ENCODE results near the gene C9orf152.
"Not testable (repeated sequence)": the region's sequence is repeated elsewhere in the genome, so short reads cannot be mapped to it uniquely, and the experiment has no call there.

Gene C9orf152

GRCh38 chr9:110214586-110215355, 6.8 kb upstream of the C9orf152 start:
- no peak for DNase-seq (ENCODE audit: low read depth in 2 of 2)

- DNase-seq (ENCODE audit: low read depth in 2 of 2): no peak
These were observed 6.1 kb upstream of the C9orf152 start for GRCh38 chr9:110214090-110214489.

DNA sequence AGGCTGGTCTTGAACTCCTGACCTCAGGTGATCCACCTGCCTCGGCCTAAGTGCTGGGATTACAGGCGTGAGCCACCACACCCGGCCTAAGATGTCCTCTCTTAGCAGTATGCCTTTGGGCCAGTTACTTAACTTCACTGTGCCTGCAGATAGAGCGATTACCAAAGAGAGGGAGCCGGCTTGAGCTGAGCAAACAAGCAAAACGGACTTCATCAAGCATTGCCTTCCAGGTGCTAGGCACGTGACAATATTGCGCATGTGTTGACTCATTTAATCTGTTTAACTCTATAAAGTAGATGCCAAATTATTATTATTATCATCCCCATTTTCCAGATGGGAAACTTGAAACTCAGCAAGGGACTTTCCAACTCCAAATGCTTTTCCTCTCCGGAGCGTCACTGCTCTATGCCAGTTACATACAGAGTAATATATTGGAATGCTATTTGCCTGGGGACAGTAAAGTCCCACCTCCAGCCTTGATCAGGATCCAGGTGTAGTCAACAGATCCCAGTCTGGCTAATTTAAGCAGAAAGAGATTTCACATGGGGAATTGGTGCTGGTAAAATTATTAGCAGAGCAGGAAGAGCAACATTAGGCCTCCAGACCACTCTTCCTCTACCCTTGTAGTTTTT, 5.6 kb upstream of the C9orf152 start:
- no peak for DNase-seq (ENCODE audit: low read depth in 2 of 2)

GRCh38 chr9:110207071-110207641, 803 bp downstream of the C9orf152 start:
- DNase-seq (ENCODE audit: low read depth in 2 of 2): no peak

- DNase-seq (ENCODE audit: low read depth in 2 of 2): no peak
These were observed 1.6 kb downstream of the C9orf152 start for GRCh38 chr9:110206389-110206788.

- DNase-seq (ENCODE audit: low read depth in 2 of 2): not testable (repeated sequence)
These were observed 2.3 kb downstream of the C9orf152 start for GRCh38 chr9:110205612-110206011.

DNA sequence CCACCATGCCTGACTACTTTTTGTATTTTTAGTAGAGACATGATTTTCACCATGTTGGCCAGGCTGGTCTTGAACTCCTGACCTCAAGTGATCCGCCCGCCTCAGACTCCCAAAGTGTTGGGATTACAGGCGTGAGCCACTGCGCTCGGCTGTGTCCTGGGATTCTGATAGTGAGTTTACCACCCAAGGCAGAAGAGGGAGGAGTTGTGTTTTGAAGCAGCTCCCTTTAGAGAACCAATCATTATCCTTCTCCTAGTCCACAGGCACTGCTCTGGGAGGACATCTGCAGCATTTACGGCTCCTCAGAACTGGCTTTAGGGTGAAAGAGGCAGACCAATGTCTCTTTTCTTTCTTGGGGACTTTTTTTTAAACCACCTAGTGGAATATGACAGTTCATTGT, 5.7 kb downstream of the C9orf152 start:
- DNase-seq (ENCODE audit: low read depth in 2 of 2): no peak

DNA sequence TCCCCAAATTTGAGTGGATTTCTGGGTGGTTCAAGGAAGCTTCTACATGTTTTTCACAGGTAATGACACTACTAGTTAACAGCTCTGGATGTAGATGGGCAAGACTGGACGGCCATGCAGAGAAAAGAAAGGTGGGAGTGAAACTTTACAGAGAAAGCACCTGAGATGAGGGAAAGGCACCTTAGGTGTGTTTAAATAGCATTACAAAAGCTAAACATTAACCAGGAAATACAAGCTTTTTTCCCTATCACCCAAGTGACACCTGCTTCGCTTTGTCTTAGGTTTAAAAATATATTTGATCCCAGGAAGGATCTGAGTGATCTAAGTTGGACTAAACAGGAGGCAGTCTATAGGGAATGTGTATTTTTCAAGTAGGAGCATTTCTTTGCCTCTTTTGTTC, 8.3 kb downstream of the C9orf152 start:
- DNase-seq (ENCODE audit: low read depth in 2 of 2): no peak

GRCh38 chr9:110198357-110198756, 9.6 kb downstream of the C9orf152 start:
- no peak for DNase-seq (ENCODE audit: low read depth in 2 of 2)

GRCh38 chr9:110197330-110198187, 10.4 kb downstream of the C9orf152 start:
- no peak for DNase-seq (ENCODE audit: low read depth in 2 of 2)

DNA sequence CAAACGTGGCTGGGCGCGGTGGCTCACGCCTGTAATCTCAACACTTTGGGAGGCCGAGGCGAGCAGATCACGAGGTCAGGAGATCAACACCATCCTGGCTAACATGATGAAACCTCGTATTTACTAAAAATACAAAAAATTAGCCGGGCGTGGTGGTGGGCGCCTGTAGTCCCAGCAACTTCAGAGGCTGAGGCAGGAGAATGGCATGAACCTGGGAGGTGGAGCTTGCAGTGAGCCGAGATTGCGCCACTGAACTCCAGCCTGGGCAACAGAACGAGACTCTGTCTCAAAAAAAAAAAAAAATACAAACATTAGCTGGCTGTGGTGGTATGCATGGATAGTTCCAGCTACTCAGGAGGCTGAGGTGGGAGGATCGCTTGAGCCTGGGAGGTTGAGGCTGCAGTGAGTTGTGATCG, 11.9 kb downstream of the C9orf152 start:
- not testable (repeated sequence) for DNase-seq (ENCODE audit: low read depth in 2 of 2)

DNA sequence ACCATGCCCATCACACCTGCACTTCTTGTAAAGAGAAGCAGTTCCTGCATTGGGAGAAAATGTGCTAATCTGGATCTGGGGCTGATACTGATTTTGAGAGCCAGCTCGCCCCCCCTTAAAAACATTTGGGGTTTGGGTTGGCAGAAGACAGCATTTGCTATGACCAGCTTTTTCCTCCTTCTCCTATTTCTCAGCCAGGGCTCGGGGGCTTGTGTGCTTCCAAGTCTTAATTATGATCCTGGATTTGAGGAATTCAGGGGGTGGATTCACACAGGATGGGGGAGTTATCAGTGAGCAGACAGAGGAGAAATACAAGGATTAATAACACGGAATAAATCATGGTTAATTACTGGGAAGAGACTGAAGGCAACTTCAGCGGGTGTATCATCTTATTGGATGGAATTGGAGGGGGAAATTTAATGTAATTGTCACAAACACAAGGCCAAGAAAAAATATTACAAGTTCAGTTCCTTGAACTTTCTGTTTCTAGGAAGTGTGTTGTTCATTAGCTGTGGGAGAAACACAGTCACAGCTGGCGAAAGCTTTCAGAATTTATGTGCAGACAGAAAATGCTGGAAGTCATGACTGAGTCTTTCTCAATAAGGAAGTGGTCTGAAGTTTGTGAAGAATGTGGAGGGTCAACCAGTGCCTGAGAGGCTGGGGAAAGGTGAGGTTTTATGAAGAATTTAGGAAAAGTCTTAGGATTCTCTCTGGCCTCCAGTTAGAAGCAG, 15.3 kb downstream of the C9orf152 start:
- DNase-seq (ENCODE audit: low read depth in 2 of 2): no peak

DNA sequence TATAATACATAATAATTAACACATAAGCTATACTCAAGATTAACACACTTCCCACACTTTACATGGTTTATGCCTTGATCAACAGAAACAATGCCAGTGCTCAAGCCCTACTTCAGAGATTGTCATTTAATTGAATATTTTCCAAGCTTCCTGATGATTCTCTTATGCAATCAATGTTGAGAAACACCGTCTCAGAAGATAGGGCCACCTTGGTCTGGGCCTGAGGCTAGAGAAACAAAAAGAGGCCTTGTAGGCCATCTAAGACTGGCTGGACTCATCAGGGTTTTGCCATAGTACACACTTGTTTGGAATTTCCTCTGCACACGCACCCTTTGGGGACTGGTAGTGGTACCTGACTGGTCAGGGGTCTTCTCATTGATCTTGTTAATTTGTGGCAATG, 16.3 kb downstream of the C9orf152 start:
- no peak for DNase-seq (ENCODE audit: low read depth in 2 of 2)

GRCh38 chr9:110189559-110190320, 18.2 kb downstream of the C9orf152 start:
- no peak for DNase-seq (ENCODE audit: low read depth in 2 of 2)

DNA sequence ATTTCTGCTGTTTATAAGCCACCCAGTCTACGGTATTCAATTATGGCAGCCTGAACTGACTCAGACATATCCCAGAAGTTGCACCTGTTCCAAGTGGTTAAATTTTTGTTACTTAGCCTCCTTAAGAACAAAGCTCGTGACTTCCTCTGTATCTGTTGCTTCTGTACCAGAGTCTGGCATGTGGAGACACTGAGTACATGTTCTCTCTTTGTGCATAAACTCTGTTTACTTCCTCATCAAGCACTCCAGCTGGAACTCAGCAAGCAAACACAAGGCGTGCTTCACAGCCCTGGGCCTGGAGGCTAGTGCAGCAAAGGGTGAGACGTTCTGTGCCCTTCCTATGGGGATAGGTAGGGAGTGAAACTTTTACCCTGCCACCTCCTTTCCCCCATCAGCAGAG, 19.0 kb downstream of the C9orf152 start:
- DNase-seq (ENCODE audit: low read depth in 2 of 2): no peak

DNA sequence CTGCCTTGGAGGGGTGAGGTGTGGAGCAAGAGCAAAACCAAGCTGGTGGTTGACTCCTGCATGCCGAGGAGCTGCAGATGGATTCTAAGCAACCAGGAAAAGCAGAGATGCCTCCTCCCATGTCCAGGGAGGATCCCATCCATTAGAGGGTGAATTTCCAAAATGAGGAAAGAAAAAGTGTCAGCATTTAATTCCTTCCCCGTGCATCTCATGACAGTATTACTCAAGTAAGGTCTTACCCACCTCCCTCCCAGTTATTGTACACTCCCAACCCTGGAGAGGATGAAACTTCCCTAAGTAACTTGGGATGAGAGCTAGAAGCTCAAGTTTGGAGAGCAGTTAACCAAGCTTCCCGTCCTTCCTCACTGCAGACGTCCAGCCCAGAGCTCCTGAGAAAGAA, 19.9 kb downstream of the C9orf152 start:
- DNase-seq (ENCODE audit: low read depth in 2 of 2): no peak

DNA sequence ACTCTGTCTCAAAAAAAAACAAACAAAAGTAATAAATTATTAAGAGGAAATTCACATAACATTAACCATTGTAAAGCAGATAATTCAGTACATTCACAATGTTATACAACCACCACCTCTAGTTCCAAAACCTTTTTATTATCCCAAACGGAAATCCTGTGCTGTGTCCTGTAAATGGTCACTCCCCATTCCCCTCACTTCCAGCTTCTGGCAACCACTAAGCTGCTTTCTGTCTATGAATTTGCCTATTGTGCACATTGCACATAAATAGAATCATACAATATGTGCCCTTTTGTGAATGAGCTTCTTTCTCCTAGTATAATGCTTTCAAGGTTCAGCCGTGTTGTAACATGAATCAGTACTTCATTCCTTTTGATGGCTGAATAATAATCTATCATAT, 20.8 kb downstream of the C9orf152 start:
- DNase-seq (ENCODE audit: low read depth in 2 of 2): no peak

DNA sequence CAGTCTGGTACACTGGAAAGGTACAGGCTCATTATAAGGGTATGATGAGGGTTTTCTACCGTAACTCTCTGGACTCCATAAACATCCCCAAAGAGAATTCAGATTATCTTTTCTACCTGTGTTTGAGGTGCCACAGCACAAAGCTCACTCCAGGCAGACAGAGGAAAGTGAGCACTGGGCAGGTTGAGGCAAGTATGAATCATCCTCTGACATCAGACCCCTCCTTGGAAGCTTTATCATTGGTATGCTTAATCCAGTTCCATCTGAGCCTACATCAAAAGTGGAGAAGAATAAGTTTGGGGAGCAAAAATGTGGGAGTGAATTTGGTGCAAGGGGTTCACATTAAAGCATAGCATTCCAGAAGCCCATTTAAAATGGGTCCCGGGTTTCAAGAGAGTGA, 21.7 kb downstream of the C9orf152 start:
- DNase-seq (ENCODE audit: low read depth in 2 of 2): no peak

DNA sequence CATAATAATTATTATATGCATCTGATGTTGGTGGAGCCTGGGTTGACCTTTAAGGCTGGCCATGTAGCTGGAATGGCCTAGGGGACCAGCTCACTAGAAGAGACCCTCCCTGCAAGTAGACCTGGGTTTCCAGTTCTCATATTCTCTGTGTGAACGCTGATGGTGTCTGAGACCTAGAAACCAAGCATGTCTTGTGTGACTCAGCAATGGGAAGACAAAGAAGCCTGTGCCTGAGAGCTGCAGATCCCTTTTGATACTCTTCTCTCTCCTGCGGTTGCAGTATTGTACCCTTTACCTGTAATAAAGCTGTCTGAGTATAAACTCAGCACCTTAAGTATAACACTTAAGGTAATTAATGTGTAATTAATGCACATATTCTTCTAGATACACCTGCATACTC, 22.2 kb downstream of the C9orf152 start:
- DNase-seq (ENCODE audit: low read depth in 2 of 2): no peak

- peak in 1 of 2 donors; percentile 8 for DNase-seq (ENCODE audit: low read depth in 2 of 2)
These were observed 24.5 kb downstream of the C9orf152 start for GRCh38 chr9:110183208-110184145.

Measured in stimulated activated CD8-positive, alpha-beta memory T cell treated with anti-CD3 and anti-CD28 coated beads, Interleukin-7, amount 100 ng/mL, for 4 hours (primary cell).